GM23338 (cell line): ENCODE results near the gene EDARADD. TPM values are rescaled to one million over a fixed set of nuclear protein-coding genes. Genes with fewer than 3 reads are reported as not detected.

ENCODE experiments used
- ATAC-seq: fragments of 200-7000 bp; cut with Tn5 transposase; 3 replicates; pipeline ENCODE4 v1.9.1; 2020
- DNase-seq: peaks from one replicate; pipeline ENCODE4 v3.0.0-alpha.2; 2015; ENCODE audit warnings: low spot score
- H2AFZ ChIP-seq: fragments of 200-600 bp; sonication (generic); 2 replicates; pipeline ENCODE4 v1.8.0; 2016; ENCODE audit warnings: antibody characterized with exemption, mild to moderate bottlenecking, moderate library complexity
- H3F3A ChIP-seq: fragments of 200-600 bp; sonication (generic); replicated peaks from 2 replicates; pipeline ENCODE4 v1.8.0; 2017; ENCODE audit warnings: antibody characterized with exemption, mixed run types, low read depth
- H3K27ac ChIP-seq: fragments of 200-600 bp; sonication (generic); 2 replicates; pipeline ENCODE4 v1.6.1; 2016; ENCODE audit warnings: low read depth
- H3K27me3 ChIP-seq: fragments of 200-600 bp; sonication (generic); 2 replicates; pipeline ENCODE4 v1.8.0; 2016; ENCODE audit warnings: mild to moderate bottlenecking, mixed run types, moderate library complexity; ENCODE audit not compliant: insufficient read depth
- H3K36me3 ChIP-seq: fragments of 200-600 bp; sonication (generic); 2 replicates; pipeline ENCODE4 v1.8.0; 2016; ENCODE audit warnings: mild to moderate bottlenecking; ENCODE audit not compliant: insufficient read depth
- H3K4me1 ChIP-seq: fragments of 200-600 bp; sonication (generic); 2 replicates; pipeline ENCODE4 v1.8.0; 2016; ENCODE audit warnings: mild to moderate bottlenecking, moderate library complexity; ENCODE audit not compliant: insufficient read depth
- H3K4me2 ChIP-seq: fragments of 200-600 bp; sonication (generic); 2 replicates; pipeline ENCODE4 v1.7.1; 2017; ENCODE audit warnings: mixed run types
- H3K4me3 ChIP-seq: fragments of 200-600 bp; sonication (generic); 2 replicates; pipeline ENCODE4 v1.6.1; 2016; ENCODE audit warnings: mixed run types
- H3K79me2 ChIP-seq: fragments of 200-600 bp; sonication (generic); replicated peaks from 2 replicates; pipeline ENCODE4 v1.8.0; 2017; ENCODE audit warnings: mild to moderate bottlenecking; ENCODE audit not compliant: insufficient read depth
- H3K9me2 ChIP-seq: fragments of 200-600 bp; sonication (generic); 2 replicates; pipeline ENCODE4 v1.8.0; 2017; ENCODE audit not compliant: insufficient read depth
- H4K20me1 ChIP-seq: fragments of 200-600 bp; sonication (generic); replicated peaks from 2 replicates; pipeline ENCODE4 v1.8.0; 2017; ENCODE audit warnings: mild to moderate bottlenecking; ENCODE audit not compliant: insufficient read depth
- H3K27ac Mint-ChIP-seq: 2 replicates; pipeline ENCODE4 v1.8.0; 2020; ENCODE audit warnings: inconsistent platforms, mild to moderate bottlenecking, moderate library complexity, mixed read lengths
- H3K27me3 Mint-ChIP-seq: 3 replicates; pipeline ENCODE4 v1.8.0; 2022; ENCODE audit warnings: low read depth, mild to moderate bottlenecking, moderate library complexity, mixed read lengths, inconsistent platforms; ENCODE audit not compliant: insufficient read depth, poor library complexity
- H3K36me3 Mint-ChIP-seq: 3 replicates; pipeline ENCODE4 v1.8.0; 2021; ENCODE audit warnings: low read depth, mild to moderate bottlenecking, inconsistent platforms, moderate library complexity, mixed read lengths
- H3K4me1 Mint-ChIP-seq: 3 replicates; pipeline ENCODE4 v1.8.0; 2020; ENCODE audit warnings: mild to moderate bottlenecking, inconsistent platforms, mixed read lengths
- H3K4me3 Mint-ChIP-seq: 3 replicates; pipeline ENCODE4 v1.8.0; 2021; ENCODE audit warnings: moderate library complexity, mild to moderate bottlenecking, inconsistent platforms, mixed read lengths
- H3K9me3 Mint-ChIP-seq: 3 replicates; pipeline ENCODE4 v1.8.0; 2020; ENCODE audit warnings: moderate library complexity, mild to moderate bottlenecking, inconsistent platforms, mixed read lengths
- CREB1 ChIP-seq: fragments of 250-450 bp; sonication (Bioruptor Pico); IDR thresholded peaks from 2 replicates; pipeline ENCODE4 v1.5.0; 2020; ENCODE audit warnings: low read depth, mild to moderate bottlenecking, moderate library complexity
- CTCF ChIP-seq, 2 experiments: fragments of 200-600 bp in 1 of 2; sonication (generic) in 1 of 2; conservative IDR thresholded peaks; 2 replicates each; pipeline versions ENCODE4 v1.5.1 to v1.6.1; 2016 to 2017; ENCODE audit warnings: antibody characterized with exemption in 2 of 2, low read depth in 2 of 2, mild to moderate bottlenecking in 2 of 2, moderate library complexity in 1 of 2
- ETS1 ChIP-seq: IDR thresholded peaks from 2 replicates; pipeline ENCODE4 v1.6.1; 2016; ENCODE audit warnings: antibody characterized with exemption
- EZH2phosphoT487 ChIP-seq: fragments of 200-600 bp; sonication (generic); IDR thresholded peaks from one replicate; pipeline ENCODE4 v1.8.1; 2018; ENCODE audit warnings: antibody characterized with exemption; ENCODE audit not compliant: unreplicated experiment
- JUNB ChIP-seq: IDR thresholded peaks from one replicate; pipeline ENCODE4 v1.6.1; 2016; ENCODE audit warnings: antibody characterized with exemption; ENCODE audit not compliant: unreplicated experiment
- NANOG ChIP-seq: IDR thresholded peaks from 2 replicates; pipeline ENCODE4 v1.6.1; 2016; ENCODE audit warnings: antibody characterized with exemption, borderline replicate concordance
- POLR2AphosphoS5 ChIP-seq: IDR thresholded peaks from 2 replicates; pipeline ENCODE4 v1.6.1; 2016; ENCODE audit warnings: antibody characterized with exemption, low read depth
- REST ChIP-seq: IDR thresholded peaks from one replicate; pipeline ENCODE4 v1.6.1; 2018; ENCODE audit warnings: antibody characterized with exemption; ENCODE audit not compliant: unreplicated experiment
- STAT1 ChIP-seq: IDR thresholded peaks from one replicate; pipeline ENCODE4 v1.6.1; 2016; ENCODE audit warnings: antibody characterized with exemption; ENCODE audit not compliant: unreplicated experiment
- ZNF114 ChIP-seq: fragments of 250-450 bp; sonication (Bioruptor Pico); IDR thresholded peaks from 2 replicates; pipeline ENCODE4 v1.5.0; 2020; ENCODE audit warnings: mild to moderate bottlenecking, moderate library complexity
- ZNF331 ChIP-seq: fragments of 250-450 bp; sonication (Bioruptor Pico); IDR thresholded peaks from 2 replicates; pipeline ENCODE4 v1.5.0; 2020; ENCODE audit warnings: low read depth, mild to moderate bottlenecking, moderate library complexity
- ZNF462 ChIP-seq: fragments of 250-450 bp; sonication (Bioruptor Pico); IDR thresholded peaks from 2 replicates; pipeline ENCODE4 v1.5.0; 2020; ENCODE audit warnings: mild to moderate bottlenecking, moderate library complexity
- polyA plus RNA-seq: library from polyadenylated mRNA; unstranded; fragments of >200 nt; fragmentation: Nextera tagmentation; extraction: Ambion mirVana; gene quantifications from 2 replicates; pipeline ENCODE4 v1.2.1, GENCODE V29; 2016
- total RNA-seq: library from RNA; depleted of rRNA; stranded (reverse); fragments of >200 nt; shearing (Covaris generic); gene quantifications from 2 replicates; pipeline ENCODE4 v1.2.3, GENCODE V29; 2014

The EDARADD gene
- total and polyA plus RNA-seq, 2 experiments from 2014 or later: 3.7 to 4.4 TPM

- TF ChIP-seq ZNF462 (CRISPR knock-in tag) (no peak), ZNF331 (CRISPR knock-in tag) (no peak), STAT1 (no peak), ZNF114 (no peak)
Observed at GRCh38 chr1:236476019-236476418, 81.9 kb downstream of the EDARADD start (continued).

- peaks cover 15% of the 10 kb centered on the region for H3K36me3 Mint-ChIP-seq
- peaks cover 11% of the 10 kb centered on the region; the same call in 2 of the 3 replicates for H3K4me1 Mint-ChIP-seq
- Histone ChIP-seq H3K4me1 (no peaks in the 10 kb centered on the region), H4K20me1 (no peaks in the 10 kb centered on the region), H3K9me2 (0 out of 2 replicates have a peak, but pooled peaks cover 4% of the 10 kb centered on the region), H3K79me2 (no peaks in the 10 kb centered on the region), H3K27ac (no peak overlapping the region), H3K4me3 (no peak overlapping the region), H3K4me2 (no peak overlapping the region), H3F3A (no peaks in the 10 kb centered on the region), H2AFZ (no peak overlapping the region), H3K27me3 (no peaks in the 10 kb centered on the region), H3K36me3 (no peaks in the 10 kb centered on the region)
- H3K27me3 Mint-ChIP-seq: peaks cover 4% of the 10 kb centered on the region
- no peak overlapping the region for H3K27ac Mint-ChIP-seq
- ATAC-seq: no peak
- no peaks in the 10 kb centered on the region; the same call in 2 of the 3 replicates for H3K9me3 Mint-ChIP-seq
- DNase-seq: no peak
- H3K4me3 Mint-ChIP-seq: no peak overlapping the region
- no peak for TF ChIP-seq JUNB
- no peak for TF ChIP-seq POLR2AphosphoS5
- no peak for TF ChIP-seq ETS1
- no peak for TF ChIP-seq CTCF (conservative IDR thresholded peaks at IDR 0.05; ENCODE audit: low read depth in 2 of 2)
- TF ChIP-seq EZH2phosphoT487: no peak
- no peak for TF ChIP-seq REST
- TF ChIP-seq ZNF331 (CRISPR knock-in tag): no peak
- no peak for TF ChIP-seq NANOG
- no peak for TF ChIP-seq STAT1
- no peak for TF ChIP-seq ZNF114
- no peak for TF ChIP-seq CREB1 (CRISPR knock-in tag)
Observed at GRCh38 chr1:236480758-236481436, 86.8 kb downstream of the EDARADD start.
